Activated CD4-positive, alpha-beta T cell treated with anti-CD3 and anti-CD28 coated beads, Interleukin-2, amount 10 ng/mL, durations not matched to agents 24 days and 14 days (primary cell): ENCODE data around the gene PINK1. TPM values are rescaled to one million over a fixed set of nuclear protein-coding genes. Genes with fewer than 3 reads are reported as not detected.

Source experiments
- DNase-seq: peaks from one replicate; pipeline ENCODE4 v3.0.0; 2022
- H3K27ac Mint-ChIP-seq: one replicate; pipeline ENCODE4 v1.8.0; 2022; ENCODE audit warnings: mild to moderate bottlenecking, mixed read lengths
- H3K27me3 Mint-ChIP-seq: one replicate; pipeline ENCODE4 v1.8.0; 2022; ENCODE audit warnings: mixed read lengths
- H3K36me3 Mint-ChIP-seq: one replicate; pipeline ENCODE4 v1.8.0; 2022; ENCODE audit warnings: low read depth, mild to moderate bottlenecking, mixed read lengths
- H3K4me1 Mint-ChIP-seq: one replicate; pipeline ENCODE4 v1.8.0; 2021; ENCODE audit warnings: mixed read lengths
- H3K4me3 Mint-ChIP-seq: one replicate; pipeline ENCODE4 v1.8.0; 2022; ENCODE audit warnings: mild to moderate bottlenecking, moderate library complexity, mixed read lengths
- H3K9me3 Mint-ChIP-seq: one replicate; pipeline ENCODE4 v1.8.0; 2021; ENCODE audit warnings: mixed read lengths
- intact Hi-C: fragments of 100-400 bp; cut with micrococcal nuclease; formaldehyde crosslinking; loops from one replicate; pipeline ENCODE4 v1.15.1; 2023
- total RNA-seq: library from RNA; stranded (reverse); gene quantifications from 2 replicates; pipeline ENCODE4 v1.2.3, GENCODE V29; 2022

PINK1 gene
- total RNA-seq, 1 donor from 2014 or later, result 2.0 TPM

DNA sequence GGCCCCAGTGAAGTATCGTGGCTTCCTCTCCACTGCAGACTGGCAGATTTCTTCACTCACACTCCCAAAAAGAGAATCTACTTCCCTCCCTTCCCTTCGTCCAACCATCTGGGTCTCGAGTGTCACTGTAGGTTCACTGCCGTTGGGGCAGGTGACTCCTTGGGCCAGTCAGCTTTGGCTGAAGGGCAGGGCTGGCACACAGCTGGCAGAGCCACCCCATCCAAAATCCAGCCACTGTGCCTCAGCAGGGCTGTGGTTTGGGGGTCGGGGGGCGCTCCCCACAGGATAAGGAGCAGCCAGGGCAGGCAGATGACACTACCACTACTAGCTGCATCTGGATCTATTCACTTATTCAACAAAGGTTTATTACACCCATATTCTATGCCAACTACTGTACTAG, 9.8 kb downstream of the PINK1 start:
- Mint-ChIP-seq H3K27ac (no peak overlapping the region), H3K4me3 (no peak overlapping the region), H3K27me3 (no peaks in the 10 kb centered on the region), H3K36me3 (peaks cover 1% of the 10 kb centered on the region), H3K4me1 (no peaks in the 10 kb centered on the region), H3K9me3 (no peaks in the 10 kb centered on the region)
- no peak for DNase-seq
- intact Hi-C loops, result no loop called here

GRCh38 chr1:20644416-20644815, 11.2 kb downstream of the PINK1 start:
- Mint-ChIP-seq H3K4me3 (no peak overlapping the region), H3K36me3 (peaks cover 7% of the 10 kb centered on the region), H3K9me3 (no peaks in the 10 kb centered on the region), H3K27ac (no peak overlapping the region), H3K27me3 (no peaks in the 10 kb centered on the region), H3K4me1 (no peaks in the 10 kb centered on the region)
- intact Hi-C loops, result no loop called here
- DNase-seq, result no peak

DNA sequence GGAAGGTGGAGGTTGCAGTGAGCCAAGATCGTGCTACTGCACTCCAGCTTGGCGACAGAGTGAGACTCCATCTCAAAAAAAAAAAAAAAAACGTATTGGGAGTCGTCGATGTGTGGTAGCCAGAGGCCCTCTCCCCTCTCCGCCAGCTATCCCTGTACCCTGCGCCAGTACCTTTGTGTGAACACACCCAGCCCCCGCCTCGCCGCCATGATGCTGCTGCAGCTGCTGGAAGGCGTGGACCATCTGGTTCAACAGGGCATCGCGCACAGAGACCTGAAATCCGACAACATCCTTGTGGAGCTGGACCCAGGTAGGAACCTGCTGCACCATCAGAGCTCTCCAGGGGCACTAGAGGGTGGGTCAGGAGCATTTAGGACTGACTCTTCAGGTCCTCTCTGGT, 12.2 kb downstream of the PINK1 start:
- DNase-seq, result no peak
- no peak overlapping the region for H3K4me3 Mint-ChIP-seq
- H3K4me1 Mint-ChIP-seq, result no peaks in the 10 kb centered on the region
- peaks cover 14% of the 10 kb centered on the region for H3K36me3 Mint-ChIP-seq
- intact Hi-C loops, result no loop called here
- H3K27me3 Mint-ChIP-seq, result no peaks in the 10 kb centered on the region
- no peak overlapping the region for H3K27ac Mint-ChIP-seq
- H3K9me3 Mint-ChIP-seq, result no peaks in the 10 kb centered on the region

DNA sequence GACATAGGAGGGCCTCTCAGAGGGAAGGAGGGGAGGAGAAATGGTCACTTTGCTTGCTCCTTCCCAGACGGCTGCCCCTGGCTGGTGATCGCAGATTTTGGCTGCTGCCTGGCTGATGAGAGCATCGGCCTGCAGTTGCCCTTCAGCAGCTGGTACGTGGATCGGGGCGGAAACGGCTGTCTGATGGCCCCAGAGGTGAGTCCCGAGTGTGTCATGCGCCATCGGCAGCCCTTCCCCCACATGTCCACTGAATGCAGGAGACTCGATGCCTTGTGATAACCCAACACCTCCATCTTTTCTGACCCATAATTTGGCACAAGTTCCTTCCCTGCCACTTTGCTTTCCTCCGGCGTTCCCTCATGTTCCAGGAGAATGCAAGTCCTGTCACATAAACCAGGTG, 15.2 kb downstream of the PINK1 start:
- Mint-ChIP-seq H3K4me1 (no peaks in the 10 kb centered on the region), H3K4me3 (no peak overlapping the region), H3K36me3 (peaks cover 38% of the 10 kb centered on the region), H3K27me3 (no peaks in the 10 kb centered on the region), H3K9me3 (no peaks in the 10 kb centered on the region), H3K27ac (no peak overlapping the region)
- intact Hi-C loops, result no loop called here
- DNase-seq, result no peak

DNA sequence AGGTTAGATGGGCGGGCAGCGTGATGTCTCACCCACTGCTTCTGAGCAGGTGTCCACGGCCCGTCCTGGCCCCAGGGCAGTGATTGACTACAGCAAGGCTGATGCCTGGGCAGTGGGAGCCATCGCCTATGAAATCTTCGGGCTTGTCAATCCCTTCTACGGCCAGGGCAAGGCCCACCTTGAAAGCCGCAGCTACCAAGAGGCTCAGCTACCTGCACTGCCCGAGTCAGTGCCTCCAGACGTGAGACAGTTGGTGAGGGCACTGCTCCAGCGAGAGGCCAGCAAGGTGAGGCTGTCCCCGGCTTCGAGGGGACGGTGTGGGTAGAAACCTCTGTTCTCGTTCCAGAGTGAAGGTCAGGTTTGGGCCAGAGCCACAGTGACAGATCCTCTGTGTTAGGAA, 15.7 kb downstream of the PINK1 start:
- no peaks in the 10 kb centered on the region for H3K27me3 Mint-ChIP-seq
- H3K27ac Mint-ChIP-seq, result no peak overlapping the region
- no peaks in the 10 kb centered on the region for H3K4me1 Mint-ChIP-seq
- no peak overlapping the region for H3K4me3 Mint-ChIP-seq
- intact Hi-C loops, result no loop called here
- no peak for DNase-seq
- H3K36me3 Mint-ChIP-seq, result peaks cover 43% of the 10 kb centered on the region
- no peaks in the 10 kb centered on the region for H3K9me3 Mint-ChIP-seq

DNA sequence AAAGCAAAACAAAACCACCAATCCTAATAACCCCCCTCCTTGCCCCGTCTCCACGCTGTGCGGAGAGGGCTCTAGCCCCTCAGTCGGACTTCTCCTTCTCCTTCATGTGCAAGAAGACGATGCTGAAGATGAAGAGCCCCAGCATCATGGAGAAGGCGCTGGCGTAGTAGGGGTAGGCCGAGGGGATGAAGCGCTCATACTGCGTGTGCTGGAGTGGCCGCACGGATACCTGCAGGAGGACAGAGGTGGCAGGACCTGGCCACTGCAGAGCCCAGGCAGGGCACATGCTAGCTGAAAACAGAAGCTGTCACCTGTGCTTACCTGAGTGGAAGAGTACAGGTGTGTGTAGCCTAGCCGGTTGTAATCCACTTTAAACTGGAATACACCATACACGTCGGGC, 19.0 kb downstream of the PINK1 start:
- H3K36me3 Mint-ChIP-seq, result peaks cover 70% of the 10 kb centered on the region
- H3K4me3 Mint-ChIP-seq, result no peak overlapping the region
- DNase-seq, result no peak
- H3K4me1 Mint-ChIP-seq, result peaks cover 5% of the 10 kb centered on the region
- intact Hi-C loops, result no loop called here
- no peaks in the 10 kb centered on the region for H3K9me3 Mint-ChIP-seq
- H3K27me3 Mint-ChIP-seq, result no peaks in the 10 kb centered on the region
- no peak overlapping the region for H3K27ac Mint-ChIP-seq

- intact Hi-C loops, result no loop called here
- no peak for DNase-seq
- Mint-ChIP-seq H3K27ac (no peak overlapping the region), H3K36me3 (peaks cover 73% of the 10 kb centered on the region), H3K27me3 (no peaks in the 10 kb centered on the region), H3K9me3 (no peaks in the 10 kb centered on the region), H3K4me3 (no peak overlapping the region), H3K4me1 (peaks cover 12% of the 10 kb centered on the region)
These were observed 20.9 kb downstream of the PINK1 start for GRCh38 chr1:20654104-20654690.

DNA sequence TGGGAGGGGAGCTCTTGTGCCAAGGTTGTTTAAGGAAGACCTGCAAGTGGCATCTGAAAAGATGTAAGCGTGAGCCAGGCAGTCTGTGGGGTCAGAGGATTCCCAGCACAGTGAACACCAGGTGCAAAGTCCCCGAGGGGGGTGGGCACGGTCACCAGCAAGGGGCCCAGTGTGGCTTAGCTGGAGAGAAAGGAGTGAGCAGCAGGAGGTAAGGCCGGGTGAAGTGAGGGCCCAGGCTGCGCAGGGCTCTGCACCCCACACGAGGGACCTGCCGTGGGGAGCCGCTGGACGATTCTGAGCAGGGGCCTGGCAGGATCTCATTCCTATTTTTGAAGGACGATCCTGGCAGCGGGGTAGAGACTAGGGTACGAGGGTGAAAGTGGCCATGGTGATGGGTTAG, 23.8 kb downstream of the PINK1 start:
- Mint-ChIP-seq H3K27ac (no peak overlapping the region), H3K9me3 (no peaks in the 10 kb centered on the region), H3K36me3 (peaks cover 67% of the 10 kb centered on the region), H3K4me1 (peaks cover 32% of the 10 kb centered on the region), H3K27me3 (no peaks in the 10 kb centered on the region), H3K4me3 (no peak overlapping the region)
- intact Hi-C loops, result no loop called here
- no peak for DNase-seq

- Mint-ChIP-seq H3K4me1 (peaks cover 39% of the 10 kb centered on the region), H3K9me3 (no peaks in the 10 kb centered on the region), H3K27ac (no peak overlapping the region), H3K27me3 (no peaks in the 10 kb centered on the region), H3K36me3 (peaks cover 56% of the 10 kb centered on the region), H3K4me3 (peak overlapping the region; percentile 99)
- DNase-seq, result no peak
- intact Hi-C loops, result no loop called here
These were observed 25.1 kb downstream of the PINK1 start for GRCh38 chr1:20658166-20658915.

DNA sequence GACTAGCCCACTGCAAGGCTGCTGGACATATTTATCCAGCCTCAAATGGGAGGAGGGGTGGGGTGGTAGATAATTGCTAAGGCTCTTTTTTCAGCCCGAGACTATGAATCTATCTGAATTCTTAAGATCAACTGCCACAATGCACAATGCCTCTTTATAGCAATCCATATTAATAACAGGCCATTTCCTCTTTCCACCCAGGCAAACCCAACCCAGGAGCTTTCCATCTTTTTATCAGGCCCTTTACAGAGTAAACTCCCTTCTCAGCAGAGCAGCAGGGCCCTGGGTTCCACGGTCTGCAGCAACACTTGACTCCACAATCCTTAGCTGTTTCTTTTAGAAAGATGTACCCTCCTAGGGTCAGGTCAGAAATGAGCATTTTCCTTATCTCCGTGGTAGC, 27.1 kb downstream of the PINK1 start:
- Mint-ChIP-seq H3K9me3 (no peaks in the 10 kb centered on the region), H3K27ac (peak overlapping the region; percentile 98), H3K4me1 (peaks cover 39% of the 10 kb centered on the region), H3K4me3 (peak overlapping the region; percentile 99), H3K27me3 (no peaks in the 10 kb centered on the region), H3K36me3 (peaks cover 40% of the 10 kb centered on the region)
- intact Hi-C loops, result loop anchor here (2.0 kb wide), 1 partner anchor 72 kb away; the partner anchor contains the start of gene SH2D5
- DNase-seq, result no peak

- H3K4me1 Mint-ChIP-seq, result peaks cover 39% of the 10 kb centered on the region
- no peaks in the 10 kb centered on the region for H3K27me3 Mint-ChIP-seq
These were observed 27.6 kb downstream of the PINK1 start for GRCh38 chr1:20660847-20661206.

DNA sequence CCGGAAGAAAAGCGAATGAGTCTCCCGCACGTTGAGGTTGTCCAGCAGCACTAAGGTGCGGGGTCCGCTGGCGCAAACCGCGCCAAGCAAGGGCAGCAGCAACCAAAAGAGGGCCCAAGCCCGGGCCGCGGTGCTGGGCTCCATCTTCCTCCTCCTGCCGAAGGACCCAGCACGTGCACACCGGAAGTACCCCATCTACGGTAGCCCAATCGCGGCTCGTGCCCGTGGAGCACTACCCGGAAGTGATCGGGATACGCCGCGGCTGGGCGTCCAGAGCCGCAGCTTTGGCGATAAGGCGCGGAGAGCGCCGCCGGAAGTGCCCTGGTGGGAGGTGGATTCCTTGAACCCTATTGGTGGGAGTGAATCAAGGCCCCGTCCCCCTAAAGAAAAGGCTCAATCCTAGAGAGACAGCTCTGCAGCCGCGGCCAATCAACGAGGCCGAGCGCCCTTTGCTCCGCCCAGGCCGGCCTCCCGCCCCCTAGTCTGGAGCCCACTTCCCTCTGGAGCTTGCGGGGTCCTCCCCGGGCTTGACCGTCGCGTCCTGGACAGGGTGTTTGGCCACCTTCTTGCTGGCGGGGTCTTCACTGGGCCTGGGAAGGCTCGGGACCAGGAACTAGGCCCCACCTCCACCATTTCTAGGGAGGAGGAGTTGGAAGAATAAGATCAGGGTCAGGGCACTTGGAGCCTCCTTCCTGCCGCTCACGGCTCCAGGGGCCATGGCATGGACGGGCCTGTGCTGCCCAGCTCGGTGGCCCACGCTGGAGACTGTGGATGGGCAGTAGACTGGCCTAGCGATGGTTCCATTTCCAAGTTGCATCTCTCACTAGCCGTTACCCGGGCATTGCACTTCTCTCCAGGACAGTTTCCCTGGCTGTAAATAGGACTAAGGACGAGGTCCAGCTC, 28.2 kb downstream of the PINK1 start, which contains the start of gene DDOST:
TSS of gene DDOST (minus strand) at position 163 of the 903 bp plus-strand sequence. CDS start at position 144, 19 bp downstream.
- Mint-ChIP-seq H3K4me1 (peaks cover 37% of the 10 kb centered on the region), H3K36me3 (peaks cover 32% of the 10 kb centered on the region), H3K27ac (peak within 1 kb of the TSS; percentile 98), H3K27me3 (no peaks in the 10 kb centered on the region), H3K4me3 (peak within 1 kb of the TSS; percentile 99), H3K9me3 (no peaks in the 10 kb centered on the region)
- DNase-seq, result peak; percentile 98
- intact Hi-C loops, result loop anchor here (1.0 to 2.0 kb wide), 2 partner anchors 27 to 71 kb away; partner anchors contain the start of gene SH2D5

More at GRCh38 chr1:20660847-20661206, 27.6 kb downstream of the PINK1 start:
- peaks cover 36% of the 10 kb centered on the region for H3K36me3 Mint-ChIP-seq
- H3K9me3 Mint-ChIP-seq, result no peaks in the 10 kb centered on the region
- H3K27ac Mint-ChIP-seq, result peak overlapping the region; percentile 98
- H3K4me3 Mint-ChIP-seq, result peak overlapping the region; percentile 99
- DNase-seq, result no peak
- intact Hi-C loops, result loop anchor here (1.0 to 2.0 kb wide), 2 partner anchors 27 to 72 kb away; partner anchors contain the start of gene SH2D5

GRCh38 chr1:20662110-20662475, 28.8 kb downstream of the PINK1 start:
- Mint-ChIP-seq H3K4me1 (peaks cover 39% of the 10 kb centered on the region), H3K9me3 (no peaks in the 10 kb centered on the region), H3K36me3 (peaks cover 25% of the 10 kb centered on the region), H3K27ac (peak overlapping the region; percentile 98), H3K27me3 (no peaks in the 10 kb centered on the region), H3K4me3 (peak overlapping the region; percentile 99)
- intact Hi-C loops, result no loop called here
- DNase-seq, result peak; percentile 61

DNA sequence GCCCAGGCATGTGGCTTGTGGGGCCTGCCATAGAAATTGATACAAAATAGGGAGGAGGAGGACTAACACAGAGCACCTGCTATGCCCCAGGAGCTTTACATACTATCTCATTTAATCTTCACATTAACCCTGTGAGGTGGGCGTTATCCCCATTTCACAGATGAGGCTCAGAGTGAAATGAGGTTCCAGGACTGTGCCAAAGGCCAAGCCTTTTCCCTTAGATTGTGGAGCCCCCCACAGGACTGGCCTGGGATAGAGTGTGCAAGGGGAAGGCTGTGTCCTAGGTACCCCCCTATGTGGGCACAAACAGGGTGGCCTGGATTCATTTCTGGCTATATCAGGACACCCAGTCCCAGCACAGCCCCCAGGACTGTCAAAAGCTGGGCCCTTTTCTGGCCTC, 30.1 kb downstream of the PINK1 start:
- Mint-ChIP-seq H3K27me3 (no peaks in the 10 kb centered on the region), H3K9me3 (no peaks in the 10 kb centered on the region), H3K4me1 (peaks cover 36% of the 10 kb centered on the region), H3K4me3 (no peak overlapping the region), H3K27ac (no peak overlapping the region), H3K36me3 (peaks cover 18% of the 10 kb centered on the region)
- intact Hi-C loops, result no loop called here
- no peak for DNase-seq
